WTC11 (cell line): Measurements from ENCODE around the gene CCDC50.

Experiments used
- CTCF ChIP-seq: fragments of 200-600 bp; IDR thresholded peaks from 2 replicates; pipeline ENCODE4 v1.8.0; 2022; ENCODE audit warnings: antibody characterized with exemption
- IRF2 ChIP-seq: sonication (generic); formaldehyde crosslinking; IDR thresholded peaks from 2 replicates; pipeline ENCODE4 v1.8.0; 2022; ENCODE audit warnings: low read depth, missing genetic modification reagents, borderline replicate concordance
- NR2C2 ChIP-seq: sonication (generic); formaldehyde crosslinking; IDR thresholded peaks from 2 replicates; pipeline ENCODE4 v1.8.0; 2022; ENCODE audit warnings: mild to moderate bottlenecking, missing genetic modification reagents
- SP1 ChIP-seq: sonication (generic); formaldehyde crosslinking; conservative IDR thresholded peaks from 2 replicates; pipeline ENCODE4 v1.8.1; 2022; ENCODE audit warnings: missing genetic modification reagents
- ZNF138 ChIP-seq: sonication (generic); formaldehyde crosslinking; conservative IDR thresholded peaks from 2 replicates; pipeline ENCODE4 v1.8.1; 2022; ENCODE audit warnings: mild to moderate bottlenecking, moderate library complexity, missing genetic modification reagents

GRCh38 chr3:191385101-191385500 is 55.9 kb downstream of the CCDC50 start:
- TF ChIP-seq CTCF (no peak), NR2C2 (CRISPR knock-in tag) (no peak), IRF2 (no peak), ZNF138 (CRISPR knock-in tag) (no peak), SP1 (CRISPR knock-in tag) (no peak)
